ENCODE data around the gene NUDT9. TPM values are rescaled to one million over a fixed set of nuclear protein-coding genes. Genes with fewer than 3 reads are reported as not detected.
"Not testable (repeated sequence)": the region's sequence is repeated elsewhere in the genome, so short reads cannot be mapped to it uniquely, and the experiment has no call there.

The NUDT9 gene
- total RNA-seq, 1 donor from 2014 or later: 33.7 TPM

- no peak for FAIRE-seq
- H2AFZ ChIP-seq (ENCODE audit: low read depth, low read length): no peak overlapping the region
- H3K36me3 Mint-ChIP-seq (ENCODE audit: low read depth, unreplicated experiment): peaks cover 5% of the 10 kb centered on the region
- H3K9me3 Mint-ChIP-seq (ENCODE audit: unreplicated experiment): peaks cover 12% of the 10 kb centered on the region
- no peak overlapping the region for H3K4me3 Mint-ChIP-seq (ENCODE audit: unreplicated experiment)
- H3K27ac ChIP-seq (ENCODE audit: low read depth, low read length): no peak overlapping the region
- H3K9me3 ChIP-seq (ENCODE audit: insufficient read depth, low read depth, low read length): peaks cover 8% of the 10 kb centered on the region
- H3K79me2 ChIP-seq (ENCODE audit: insufficient read depth, low read length): no peaks in the 10 kb centered on the region
- no peaks in the 10 kb centered on the region for H3K27me3 ChIP-seq (ENCODE audit: insufficient read depth, low read length)
- TF ChIP-seq CTCF (IDR thresholded peaks at IDR 0.05; ENCODE audit: insufficient read depth, low read depth, low read length) (no peak), EZH2 (IDR thresholded peaks at IDR 0.05; ENCODE audit: insufficient read depth, low read length) (no peak)
- no peak overlapping the region for H3K9ac ChIP-seq (ENCODE audit: low read length)
- peaks cover 4% of the 10 kb centered on the region for H3K4me1 Mint-ChIP-seq (ENCODE audit: low read depth, unreplicated experiment)
- no peaks in the 10 kb centered on the region for H4K20me1 ChIP-seq (ENCODE audit: insufficient read depth, low read length)
- no peak overlapping the region for H3K4me3 ChIP-seq (ENCODE audit: insufficient read depth, low read depth, low read length)
- H3K36me3 ChIP-seq (ENCODE audit: insufficient read depth, low read length): no peaks in the 10 kb centered on the region
- no peak overlapping the region for H3K27ac Mint-ChIP-seq (ENCODE audit: unreplicated experiment)
- H3K4me2 ChIP-seq (ENCODE audit: low read length): no peak overlapping the region
- H3K27me3 Mint-ChIP-seq (ENCODE audit: low read depth, unreplicated experiment): no peaks in the 10 kb centered on the region
- DNase-seq (ENCODE audit: low read depth): no peak
- no peaks in the 10 kb centered on the region for H3K4me1 ChIP-seq (ENCODE audit: insufficient read depth, low read length)
Observed at GRCh38 chr4:87399954-87400353, 22.4 kb upstream of the NUDT9 start.

- H3K36me3 ChIP-seq (ENCODE audit: insufficient read depth, low read length); H3K27ac ChIP-seq (ENCODE audit: low read depth, low read length); H3K9ac ChIP-seq (ENCODE audit: low read length); H3K4me2 ChIP-seq (ENCODE audit: low read length); H3K27ac Mint-ChIP-seq (ENCODE audit: unreplicated experiment); H3K4me3 ChIP-seq (ENCODE audit: insufficient read depth, low read depth, low read length); H2AFZ ChIP-seq (ENCODE audit: low read depth, low read length); H3K4me3 Mint-ChIP-seq (ENCODE audit: unreplicated experiment); H4K20me1 ChIP-seq (ENCODE audit: insufficient read depth, low read length); H3K79me2 ChIP-seq (ENCODE audit: insufficient read depth, low read length); H3K36me3 Mint-ChIP-seq (ENCODE audit: low read depth, unreplicated experiment); FAIRE-seq; H3K27me3 ChIP-seq (ENCODE audit: insufficient read depth, low read length); H3K9me3 ChIP-seq (ENCODE audit: insufficient read depth, low read depth, low read length); H3K4me1 ChIP-seq (ENCODE audit: insufficient read depth, low read length); H3K27me3 Mint-ChIP-seq (ENCODE audit: low read depth, unreplicated experiment): not testable (repeated sequence)
- DNase-seq (ENCODE audit: low read depth): peak; percentile 58
- Mint-ChIP-seq H3K4me1 (ENCODE audit: low read depth, unreplicated experiment) (peaks cover 21% of the 10 kb centered on the region), H3K9me3 (ENCODE audit: unreplicated experiment) (peaks cover 15% of the 10 kb centered on the region)
Observed at GRCh38 chr4:87403732-87404131, 18.6 kb upstream of the NUDT9 start.

GRCh38 chr4:87405211-87405820 is 17.1 kb upstream of the NUDT9 start:
- Histone ChIP-seq H3K79me2 (ENCODE audit: insufficient read depth, low read length) (no peaks in the 10 kb centered on the region), H3K27me3 (ENCODE audit: insufficient read depth, low read length) (no peaks in the 10 kb centered on the region), H3K4me2 (ENCODE audit: low read length) (no peak overlapping the region), H2AFZ (ENCODE audit: low read depth, low read length) (no peak overlapping the region), H3K9me3 (ENCODE audit: insufficient read depth, low read depth, low read length) (peaks cover 3% of the 10 kb centered on the region), H3K27ac (ENCODE audit: low read depth, low read length) (no peak overlapping the region), H3K4me1 (ENCODE audit: insufficient read depth, low read length) (no peaks in the 10 kb centered on the region), H3K9ac (ENCODE audit: low read length) (no peak overlapping the region), H3K4me3 (ENCODE audit: insufficient read depth, low read depth, low read length) (no peak overlapping the region), H4K20me1 (ENCODE audit: insufficient read depth, low read length) (no peaks in the 10 kb centered on the region), H3K36me3 (ENCODE audit: insufficient read depth, low read length) (no peaks in the 10 kb centered on the region)
- no peak overlapping the region for H3K4me3 Mint-ChIP-seq (ENCODE audit: unreplicated experiment)
- no peaks in the 10 kb centered on the region for H3K27me3 Mint-ChIP-seq (ENCODE audit: low read depth, unreplicated experiment)
- peaks cover 15% of the 10 kb centered on the region for H3K9me3 Mint-ChIP-seq (ENCODE audit: unreplicated experiment)
- peak; percentile 49 for DNase-seq (ENCODE audit: low read depth)
- peaks cover 33% of the 10 kb centered on the region for H3K4me1 Mint-ChIP-seq (ENCODE audit: low read depth, unreplicated experiment)
- H3K36me3 Mint-ChIP-seq (ENCODE audit: low read depth, unreplicated experiment): peaks cover 3% of the 10 kb centered on the region
- H3K27ac Mint-ChIP-seq (ENCODE audit: unreplicated experiment): no peak overlapping the region
- FAIRE-seq: no peak
- TF ChIP-seq CTCF (IDR thresholded peaks at IDR 0.05; ENCODE audit: insufficient read depth, low read depth, low read length) (no peak), EZH2 (IDR thresholded peaks at IDR 0.05; ENCODE audit: insufficient read depth, low read length) (no peak)

Data from astrocyte (in vitro differentiated cells and primary cell).